GM21717 (cell line): ENCODE data around the gene HSFX2.
"Not testable (repeated sequence)": the region's sequence is repeated elsewhere in the genome, so short reads cannot be mapped to it uniquely, and the experiment has no call there.

Experiments
- ATAC-seq: cut with Tn5 transposase; IDR thresholded peaks from one replicate; pipeline ENCODE4 v1.9.1; 2021; ENCODE audit warnings: mild to moderate bottlenecking, moderate library complexity; ENCODE audit not compliant: unreplicated experiment

HSFX2 gene

GRCh38 chrX:149595943-149596342, 829 bp upstream of the HSFX2 start:
- not testable (repeated sequence) for ATAC-seq

- not testable (repeated sequence) for ATAC-seq
Measured at GRCh38 chrX:149590993-149591392, 4.1 kb downstream of the HSFX2 start.

GRCh38 chrX:149587359-149587758, 7.8 kb downstream of the HSFX2 start, which contains the start of gene MAGEA9B:
Gene MAGEA9B, minus strand, starts transcription at chrX:149587459. Its CDS starts 4,280 bp downstream, at chrX:149583179.
- not testable (repeated sequence) for ATAC-seq

GRCh38 chrX:149585631-149586030, 9.5 kb downstream of the HSFX2 start:
- not testable (repeated sequence) for ATAC-seq

- peak; percentile 100 for ATAC-seq
Measured at GRCh38 chrX:149573456-149573855, 21.7 kb downstream of the HSFX2 start.

- ATAC-seq: no peak
Measured at GRCh38 chrX:149572743-149573142, 22.4 kb downstream of the HSFX2 start.

GRCh38 chrX:149571770-149572169, 23.3 kb downstream of the HSFX2 start:
- no peak for ATAC-seq

GRCh38 chrX:149570668-149571067, 24.4 kb downstream of the HSFX2 start:
- ATAC-seq: no peak

GRCh38 chrX:149569770-149570169, 25.3 kb downstream of the HSFX2 start:
- no peak for ATAC-seq

- ATAC-seq: no peak
Measured at GRCh38 chrX:149568701-149569296, 26.3 kb downstream of the HSFX2 start.

- ATAC-seq: no peak
Measured at GRCh38 chrX:149567621-149568417, 27.3 kb downstream of the HSFX2 start.

- no peak for ATAC-seq
Measured at GRCh38 chrX:149563359-149563758, 31.8 kb downstream of the HSFX2 start.

- not testable (repeated sequence) for ATAC-seq
Measured at GRCh38 chrX:149555251-149555650, 39.9 kb downstream of the HSFX2 start.

- ATAC-seq: not testable (repeated sequence)
Measured at GRCh38 chrX:149551939-149552248, 43.2 kb downstream of the HSFX2 start.

GRCh38 chrX:149551245-149551938, 43.7 kb downstream of the HSFX2 start:
- not testable (repeated sequence) for ATAC-seq

GRCh38 chrX:149550454-149550853, 44.7 kb downstream of the HSFX2 start:
- ATAC-seq: not testable (repeated sequence)

GRCh38 chrX:149549701-149550100, 45.4 kb downstream of the HSFX2 start, which contains the start of gene HSFX3:
Gene HSFX3, minus strand, starts transcription at chrX:149549924. Its CDS starts 72 bp downstream, at chrX:149549852.
- ATAC-seq: not testable (repeated sequence)

GRCh38 chrX:149547782-149548181, 47.3 kb downstream of the HSFX2 start:
- ATAC-seq: not testable (repeated sequence)

GRCh38 chrX:149546962-149547361, 48.2 kb downstream of the HSFX2 start:
- ATAC-seq: not testable (repeated sequence)

- ATAC-seq: not testable (repeated sequence)
Measured at GRCh38 chrX:149545545-149546543, 49.3 kb downstream of the HSFX2 start.
